Measurements from ENCODE around the gene GDPD5.

GDPD5 gene

GRCh38 chr11:75469785-75470405 lies 55.8 kb downstream of the GDPD5 start:
- no peak for DNase-seq

DNA sequence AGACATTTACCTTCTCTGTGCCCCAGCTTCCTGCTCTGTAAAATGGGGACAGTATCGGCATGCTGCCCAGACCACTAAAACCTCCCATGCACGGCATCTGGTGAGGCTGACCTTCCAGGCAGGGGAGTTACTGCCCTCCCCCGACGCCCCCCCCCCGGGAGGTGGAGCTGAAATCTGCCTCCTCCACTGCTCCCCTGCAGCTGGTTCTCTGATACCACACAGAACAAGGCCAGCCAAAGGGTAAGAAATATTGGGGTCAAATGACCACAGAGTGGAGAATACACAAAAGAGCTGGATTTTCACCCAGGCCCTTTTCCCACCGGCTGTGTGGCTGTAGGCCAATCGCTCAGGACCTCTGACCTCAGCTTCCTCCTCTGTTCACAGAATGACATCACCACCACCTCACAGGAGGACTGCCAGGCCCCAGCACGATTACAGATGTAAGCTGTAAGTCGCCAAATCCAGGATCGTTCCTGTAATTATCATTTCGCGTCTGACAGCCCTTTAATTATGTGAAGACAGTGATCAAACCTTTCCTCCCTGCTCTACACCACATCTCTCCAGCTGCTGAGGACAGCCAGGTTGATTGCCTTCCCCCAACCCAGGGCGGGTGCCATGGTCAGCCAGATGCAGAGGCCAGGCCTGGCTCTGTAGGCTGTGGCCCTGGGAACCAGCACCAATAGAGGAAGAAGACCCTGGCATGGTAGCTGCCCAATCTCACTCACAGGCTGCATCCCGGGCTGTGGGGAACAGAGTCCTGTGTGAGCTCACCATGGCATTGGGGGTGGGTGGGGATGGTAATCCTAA lies 57.0 kb downstream of the GDPD5 start:
- DNase-seq: peak; percentile 31

DNA sequence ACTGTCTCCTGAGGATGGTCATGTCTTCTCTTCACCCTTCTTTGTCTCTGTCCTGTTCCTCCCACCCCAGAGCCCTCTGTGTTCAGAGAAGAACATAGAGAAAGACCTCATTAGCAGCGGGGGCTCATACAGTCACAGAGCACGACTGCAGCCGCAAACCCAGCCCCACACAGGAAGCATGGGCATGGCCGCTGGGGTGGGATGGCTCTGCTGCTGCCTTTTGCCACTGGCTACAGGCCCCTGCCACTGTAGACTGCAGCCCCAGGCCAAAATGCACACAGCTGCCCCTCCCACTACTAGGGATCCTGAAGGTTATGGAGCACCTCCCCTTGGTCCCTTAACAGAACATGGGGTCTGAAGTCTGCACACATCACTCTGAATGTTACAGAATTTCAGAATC lies 57.9 kb downstream of the GDPD5 start:
- DNase-seq: no peak

GRCh38 chr11:75467311-75467710 lies 58.4 kb downstream of the GDPD5 start:
- DNase-seq: no peak

GRCh38 chr11:75465701-75466531 lies 59.8 kb downstream of the GDPD5 start:
- DNase-seq: peak; percentile 62

GRCh38 chr11:75463106-75463774 lies 62.5 kb downstream of the GDPD5 start:
- DNase-seq: no peak

- no peak for DNase-seq
Observed at GRCh38 chr11:75462117-75462653, 63.6 kb downstream of the GDPD5 start.

GRCh38 chr11:75461151-75461550 lies 64.6 kb downstream of the GDPD5 start:
- no peak for DNase-seq

DNA sequence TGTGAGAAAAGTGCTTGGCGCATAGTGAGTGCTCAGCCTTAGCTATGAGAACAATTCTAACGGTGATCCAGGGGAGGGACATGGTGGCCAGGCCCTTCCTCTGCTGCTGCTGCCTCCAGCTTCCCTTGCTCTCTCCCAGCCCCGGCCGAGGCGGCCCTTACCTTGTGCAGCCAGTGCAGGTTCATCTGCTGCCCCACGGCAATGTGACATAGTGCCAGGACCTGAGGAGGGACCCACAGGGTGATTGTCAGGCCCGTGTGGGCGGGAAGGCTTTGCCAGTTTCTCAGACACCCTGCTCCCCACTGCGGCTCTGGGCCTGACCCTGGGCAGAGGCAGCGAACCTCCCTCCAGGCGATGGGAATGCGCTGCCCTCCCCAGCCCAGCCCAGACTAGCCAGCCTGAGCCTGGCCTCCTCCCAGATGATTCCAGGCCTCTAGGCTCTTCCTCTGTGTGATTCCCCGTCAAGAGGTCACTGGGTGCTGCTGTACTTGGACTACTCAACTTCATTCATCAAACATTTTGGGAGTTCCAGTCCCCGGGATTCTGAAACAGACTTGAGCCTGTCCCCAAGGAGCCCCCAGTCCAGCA lies 69.1 kb downstream of the GDPD5 start:
- no peak for DNase-seq

GRCh38 chr11:75454987-75455386 lies 70.8 kb downstream of the GDPD5 start:
- no peak for DNase-seq

DNA sequence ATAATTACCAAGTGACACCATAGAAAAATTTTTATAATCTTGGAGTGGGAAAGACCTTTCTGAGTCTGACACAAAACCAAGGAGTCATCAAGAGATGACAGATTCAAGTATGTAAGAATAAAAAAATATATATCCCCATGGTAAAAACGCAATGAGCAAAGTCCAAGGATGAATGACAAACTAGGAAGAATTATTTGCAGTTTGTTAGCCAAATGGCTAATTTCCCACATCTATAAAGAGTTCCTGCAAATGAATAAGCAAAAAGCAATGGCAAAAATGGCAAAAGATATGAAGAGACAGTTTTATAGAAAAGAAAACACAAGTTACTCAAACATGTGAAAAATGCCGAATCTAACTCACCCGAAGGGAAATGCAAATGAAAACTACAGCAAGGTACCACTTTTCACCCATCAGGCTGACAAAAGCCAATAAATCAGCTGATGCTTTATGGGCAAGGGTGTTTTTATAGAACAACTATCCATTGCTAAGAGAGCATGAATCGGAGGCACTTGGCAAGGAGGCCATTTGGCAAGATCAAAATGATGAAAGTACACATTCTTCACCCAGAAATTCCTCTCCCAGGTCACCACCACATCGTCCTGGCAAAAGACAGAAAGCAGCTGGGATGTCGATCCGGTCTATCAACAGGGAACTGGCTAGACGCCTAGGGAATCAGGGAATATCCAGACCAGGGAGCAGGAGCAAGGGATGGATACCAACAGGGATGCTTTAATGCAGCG lies 71.7 kb downstream of the GDPD5 start:
- DNase-seq: no peak

DNA sequence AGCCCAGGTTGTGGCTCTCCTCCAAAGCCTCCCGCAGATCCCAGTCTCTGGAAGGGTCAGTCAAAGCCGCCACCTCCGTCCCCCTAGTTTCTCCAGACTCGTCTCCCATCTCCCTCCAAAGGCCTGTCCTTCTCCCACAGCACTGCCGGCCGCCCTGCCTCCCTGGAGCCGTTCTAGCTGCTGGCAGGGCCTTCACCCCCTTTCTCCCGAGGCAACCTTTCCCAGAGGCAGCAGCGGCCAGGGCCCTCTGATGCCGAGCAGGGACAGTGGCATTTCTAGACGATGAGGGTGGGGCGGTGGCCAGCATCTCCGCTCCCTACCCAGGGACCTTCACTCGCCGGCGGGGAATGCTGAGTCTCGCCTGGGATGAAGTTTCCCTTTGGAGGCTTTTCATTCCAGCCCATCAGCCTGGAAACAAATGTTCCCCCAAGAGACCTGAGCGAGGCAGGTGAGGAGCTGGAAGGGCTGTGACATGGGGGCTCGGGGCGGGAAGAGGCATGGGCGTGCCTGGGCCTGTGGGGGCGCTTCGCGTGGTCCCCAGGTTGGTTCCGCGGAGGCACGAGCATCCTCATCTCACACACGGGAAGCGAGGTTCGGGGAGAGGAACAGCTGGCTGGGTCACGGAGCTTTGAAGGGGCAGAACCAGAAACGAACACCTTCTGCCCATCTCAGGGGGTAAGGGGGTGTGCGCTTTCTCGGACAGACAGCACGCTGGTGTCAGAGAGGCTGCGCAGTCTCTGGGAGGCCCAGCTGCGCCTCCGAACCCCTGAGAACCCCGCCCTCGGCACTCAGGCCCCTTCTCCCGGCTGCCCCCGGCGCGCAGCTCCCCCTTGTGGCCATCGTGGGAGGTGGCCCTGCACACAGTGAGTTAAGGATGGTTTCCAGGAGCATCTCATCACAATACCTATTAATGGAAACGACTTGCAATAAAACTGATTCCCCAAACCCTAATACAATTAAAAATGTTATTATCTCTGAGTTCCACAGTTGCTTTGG lies 74.6 kb downstream of the GDPD5 start:
- no peak for DNase-seq

DNA sequence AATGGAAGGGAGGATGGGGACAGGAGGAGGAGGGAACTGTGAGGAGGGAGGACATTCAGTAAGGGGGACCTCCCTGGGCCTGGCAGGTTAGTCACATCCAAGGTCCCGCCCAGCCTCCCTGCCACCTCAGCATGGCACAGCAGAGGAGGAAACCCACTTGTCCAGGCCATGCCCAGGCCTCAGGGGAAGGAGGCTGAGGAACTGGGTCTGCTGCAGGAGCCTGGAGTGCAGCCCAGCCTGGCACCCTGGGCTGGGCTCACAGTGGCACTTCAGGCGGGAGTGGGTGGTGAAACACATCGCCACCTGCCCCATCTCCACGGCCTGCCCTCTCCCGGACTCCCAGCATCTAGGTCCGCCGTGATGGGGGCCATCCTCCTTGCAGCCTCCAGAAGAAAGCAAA lies 75.5 kb downstream of the GDPD5 start:
- no peak for DNase-seq

- DNase-seq: no peak
Observed at GRCh38 chr11:75449776-75450175, 76.0 kb downstream of the GDPD5 start.

DNA sequence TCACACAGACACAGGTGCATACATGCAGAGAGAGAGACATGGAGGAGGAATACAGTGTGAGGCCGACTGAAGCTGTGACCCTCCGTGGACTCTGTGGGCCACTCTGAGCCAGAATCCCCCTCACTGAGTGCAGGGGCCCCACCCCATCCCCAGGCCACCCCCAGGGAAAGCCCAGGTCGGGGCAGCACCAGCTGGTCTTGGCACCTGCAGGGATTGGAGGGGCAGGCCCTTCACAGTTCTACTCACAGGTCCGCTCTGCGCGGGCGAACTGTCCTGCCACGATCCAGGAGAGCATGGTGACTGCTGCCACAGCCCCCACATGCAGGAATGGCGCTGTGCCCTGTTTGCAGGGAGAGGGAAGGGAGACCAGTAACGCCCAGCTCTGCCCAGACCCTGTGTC lies 76.5 kb downstream of the GDPD5 start:
- no peak for DNase-seq

DNA sequence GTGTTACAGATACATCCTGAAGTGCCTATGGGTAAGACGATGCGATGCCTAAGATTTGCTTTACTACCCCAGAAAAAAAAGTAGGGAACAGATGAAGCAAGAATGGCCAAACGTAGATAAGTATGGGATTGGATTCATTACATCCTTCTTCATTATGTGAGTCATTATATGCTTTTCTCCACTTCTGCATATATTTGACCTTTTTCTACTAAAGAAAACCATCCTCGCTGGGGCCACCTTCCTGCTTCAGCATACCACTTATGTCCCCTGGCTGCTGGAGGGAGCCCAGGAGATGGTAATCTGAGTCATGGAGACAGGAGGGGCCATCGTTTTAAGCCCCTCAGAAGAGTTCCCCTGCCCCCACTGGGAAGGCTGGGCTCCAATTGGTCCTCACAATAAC lies 78.3 kb downstream of the GDPD5 start:
- no peak for DNase-seq

- no peak for DNase-seq
Observed at GRCh38 chr11:75445315-75445953, 80.3 kb downstream of the GDPD5 start.

GRCh38 chr11:75443043-75443442 lies 82.7 kb downstream of the GDPD5 start:
- DNase-seq: no peak

- no peak for DNase-seq
Observed at GRCh38 chr11:75442161-75442885, 83.4 kb downstream of the GDPD5 start.

All from NCI-H226 (cell line).